Measurements from ENCODE around the gene RNF182. TPM values are rescaled to one million over a fixed set of nuclear protein-coding genes. Genes with fewer than 3 reads are reported as not detected.

RNF182 gene
- polyA plus RNA-seq, 1 experiment = 12.4 TPM

GRCh38 chr6:13927203-13927602 is 2.5 kb downstream of the RNF182 start:
- ChIA-PET CTCF (interaction anchor here (0.6 to 1.7 kb wide), 4 partner anchors 19 to 119 kb away, joined by 3 to 6 read pairs (median 4); no protein-coding TSS in a partner anchor), POLR2A (no interaction called here)
- no peaks in the 10 kb centered on the region for H3K9me3 ChIP-seq (ENCODE audit: control insufficient read depth, insufficient read depth, low read length)

GRCh38 chr6:13929196-13929595 is 4.4 kb downstream of the RNF182 start:
- no peaks in the 10 kb centered on the region for H3K9me3 ChIP-seq (ENCODE audit: control insufficient read depth, insufficient read depth, low read length)
- POLR2A ChIA-PET = no interaction called here
- no peak overlapping the region for H3K4me3 ChIP-seq (ENCODE audit: low read depth, low read length)
- no peaks in the 10 kb centered on the region for H3K27me3 ChIP-seq (ENCODE audit: control insufficient read depth, insufficient read depth, low read length)
- TF ChIP-seq CTCF (IDR thresholded peaks at IDR 0.05; ENCODE audit: low read depth, low read length) = no peak
- no peak overlapping the region for H3K27ac ChIP-seq (ENCODE audit: low read depth, low read length)
- no peak for DNase-seq (ENCODE audit: low read depth, low spot score)
- CTCF ChIA-PET = interaction anchor here (1.2 kb wide), 1 partner anchor 20 kb away, joined by 3 read pairs; no protein-coding TSS in a partner anchor

More at GRCh38 chr6:13927203-13927602, 2.5 kb downstream of the RNF182 start:
- Histone ChIP-seq H3K27me3 (ENCODE audit: control insufficient read depth, insufficient read depth, low read length) (no peaks in the 10 kb centered on the region), H3K27ac (ENCODE audit: low read depth, low read length) (no peak overlapping the region), H3K4me3 (ENCODE audit: low read depth, low read length) (no peak overlapping the region)
- 0 out of 2 replicates have a peak, but pooled peaks have one; percentile 2 for TF ChIP-seq CTCF (IDR thresholded peaks at IDR 0.05; ENCODE audit: low read depth, low read length)
- no peak for DNase-seq (ENCODE audit: low read depth, low spot score)

GRCh38 chr6:13931797-13932402 is 7.1 kb downstream of the RNF182 start:
- ChIA-PET CTCF (interaction anchor here (0.5 kb wide), 1 partner anchor 134 kb away, joined by 4 read pairs; no protein-coding TSS in a partner anchor), POLR2A (no interaction called here)
- H3K9me3 ChIP-seq (ENCODE audit: control insufficient read depth, insufficient read depth, low read length) = no peaks in the 10 kb centered on the region
- TF ChIP-seq CTCF (IDR thresholded peaks at IDR 0.05; ENCODE audit: low read depth, low read length) = no peak
- H3K27me3 ChIP-seq (ENCODE audit: control insufficient read depth, insufficient read depth, low read length) = no peaks in the 10 kb centered on the region
- H3K27ac ChIP-seq (ENCODE audit: low read depth, low read length) = no peak overlapping the region
- no peak overlapping the region for H3K4me3 ChIP-seq (ENCODE audit: low read depth, low read length)
- no peak for DNase-seq (ENCODE audit: low read depth, low spot score)

- DNase-seq (ENCODE audit: low read depth, low spot score) = no peak
- ChIA-PET POLR2A (no interaction called here), CTCF (no interaction called here)
- no peak for TF ChIP-seq CTCF (IDR thresholded peaks at IDR 0.05; ENCODE audit: low read depth, low read length)
- Histone ChIP-seq H3K9me3 (ENCODE audit: control insufficient read depth, insufficient read depth, low read length) (no peaks in the 10 kb centered on the region), H3K27me3 (ENCODE audit: control insufficient read depth, insufficient read depth, low read length) (no peaks in the 10 kb centered on the region), H3K27ac (ENCODE audit: low read depth, low read length) (no peak overlapping the region), H3K4me3 (ENCODE audit: low read depth, low read length) (no peak overlapping the region)
Measured at GRCh38 chr6:13932785-13933184, 8.0 kb downstream of the RNF182 start.

GRCh38 chr6:13934721-13935120 is 10.0 kb downstream of the RNF182 start:
- TF ChIP-seq CTCF (IDR thresholded peaks at IDR 0.05; ENCODE audit: low read depth, low read length) = no peak
- H3K27me3 ChIP-seq (ENCODE audit: control insufficient read depth, insufficient read depth, low read length) = no peaks in the 10 kb centered on the region
- ChIA-PET POLR2A (interaction anchor here (0.6 kb wide), 1 partner anchor 286 kb away, joined by 8 read pairs; no protein-coding TSS in a partner anchor), CTCF (no interaction called here)
- no peaks in the 10 kb centered on the region for H3K9me3 ChIP-seq (ENCODE audit: control insufficient read depth, insufficient read depth, low read length)
- H3K4me3 ChIP-seq (ENCODE audit: low read depth, low read length) = no peak overlapping the region
- H3K27ac ChIP-seq (ENCODE audit: low read depth, low read length) = no peak overlapping the region
- no peak for DNase-seq (ENCODE audit: low read depth, low spot score)
